HG03521 (cell line): ENCODE measurements around the gene PCDH9.
"Not testable (repeated sequence)": the region's sequence is repeated elsewhere in the genome, so short reads cannot be mapped to it uniquely, and the experiment has no call there.

Source experiments
- ATAC-seq: cut with Tn5 transposase; IDR thresholded peaks from one replicate; pipeline ENCODE4 v1.9.1; 2021; ENCODE audit warnings: mild to moderate bottlenecking, moderate library complexity; ENCODE audit not compliant: unreplicated experiment

Gene PCDH9

GRCh38 chr13:66803808-66804456 is 426.2 kb downstream of the PCDH9 start:
- no peak for ATAC-seq

- no peak for ATAC-seq
Observed at GRCh38 chr13:66803013-66803807, 426.9 kb downstream of the PCDH9 start.

GRCh38 chr13:66795636-66796035 is 434.5 kb downstream of the PCDH9 start:
- ATAC-seq: no peak

- ATAC-seq: no peak
Observed at GRCh38 chr13:66794340-66795031, 435.6 kb downstream of the PCDH9 start.

- no peak for ATAC-seq
Observed at GRCh38 chr13:66790861-66791260, 439.3 kb downstream of the PCDH9 start.

GRCh38 chr13:66781241-66781640 is 448.9 kb downstream of the PCDH9 start:
- ATAC-seq: no peak

GRCh38 chr13:66780814-66781213 is 449.3 kb downstream of the PCDH9 start:
- ATAC-seq: no peak

- ATAC-seq: no peak
Observed at GRCh38 chr13:66778461-66778860, 451.7 kb downstream of the PCDH9 start.

GRCh38 chr13:66775196-66775595 is 454.9 kb downstream of the PCDH9 start:
- no peak for ATAC-seq

GRCh38 chr13:66774046-66774445 is 456.1 kb downstream of the PCDH9 start:
- ATAC-seq: no peak

- ATAC-seq: no peak
Observed at GRCh38 chr13:66765559-66765958, 464.6 kb downstream of the PCDH9 start.

GRCh38 chr13:66760678-66761077 is 469.5 kb downstream of the PCDH9 start:
- ATAC-seq: not testable (repeated sequence)

GRCh38 chr13:66759919-66760318 is 470.2 kb downstream of the PCDH9 start:
- no peak for ATAC-seq

- no peak for ATAC-seq
Observed at GRCh38 chr13:66751691-66752090, 478.4 kb downstream of the PCDH9 start.

- no peak for ATAC-seq
Observed at GRCh38 chr13:66748712-66749111, 481.4 kb downstream of the PCDH9 start.

GRCh38 chr13:66745307-66745706 is 484.8 kb downstream of the PCDH9 start:
- no peak for ATAC-seq

- ATAC-seq: no peak
Observed at GRCh38 chr13:66723576-66723975, 506.6 kb downstream of the PCDH9 start.

GRCh38 chr13:66716538-66716937 is 513.6 kb downstream of the PCDH9 start:
- no peak for ATAC-seq

GRCh38 chr13:66714795-66715194 is 515.3 kb downstream of the PCDH9 start:
- ATAC-seq: no peak

- no peak for ATAC-seq
Observed at GRCh38 chr13:66704110-66704509, 526.0 kb downstream of the PCDH9 start.

- no peak for ATAC-seq
Observed at GRCh38 chr13:66703597-66703996, 526.5 kb downstream of the PCDH9 start.

GRCh38 chr13:66700117-66700601 is 530.0 kb downstream of the PCDH9 start:
- ATAC-seq: no peak
